HuH-7.5 (cell line): ENCODE results near the gene GALNT18.

Source experiments
- DNase-seq: peaks from one replicate; pipeline ENCODE4 v3.0.0; 2011; ENCODE audit warnings: low spot score

GALNT18 gene

DNA sequence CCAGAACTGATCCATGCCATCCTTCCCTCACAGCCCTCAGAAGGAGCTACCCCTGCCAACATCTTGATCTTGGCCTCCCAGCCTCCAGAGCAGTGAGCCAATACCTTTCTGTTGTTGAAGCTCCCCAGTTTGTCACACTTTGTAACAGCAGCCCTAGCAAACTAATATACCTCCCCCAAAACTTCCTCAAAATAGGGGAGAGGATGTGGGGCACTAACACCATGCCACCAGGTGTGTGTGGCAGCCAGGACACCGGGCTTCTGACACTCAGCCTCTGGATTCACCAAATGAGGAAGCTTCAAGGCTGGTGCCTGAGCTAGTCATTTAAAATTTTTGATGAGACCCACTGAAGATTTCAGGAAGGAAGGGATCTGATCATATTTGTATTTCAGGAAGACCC, 353.7 kb downstream of the GALNT18 start:
- DNase-seq = no peak

DNA sequence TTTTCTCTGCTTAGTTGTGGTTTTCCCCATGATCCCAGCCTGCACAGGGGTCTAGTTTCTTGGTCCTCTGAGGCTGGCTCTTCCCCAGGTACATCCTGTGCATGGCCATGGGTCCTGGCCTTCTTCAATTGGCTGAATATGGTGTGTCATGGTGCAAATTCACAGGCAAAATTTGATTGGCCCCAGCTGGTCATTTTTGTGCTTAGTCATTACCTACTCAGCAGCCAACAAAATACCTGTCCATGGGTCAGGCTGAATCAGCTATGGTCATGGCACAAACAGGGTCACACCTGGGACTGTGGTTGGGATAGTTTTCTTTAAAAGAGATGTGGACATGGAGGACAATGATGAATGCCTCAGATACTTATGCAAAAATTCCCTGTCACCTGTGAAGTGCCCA, 354.5 kb downstream of the GALNT18 start:
- no peak for DNase-seq

DNA sequence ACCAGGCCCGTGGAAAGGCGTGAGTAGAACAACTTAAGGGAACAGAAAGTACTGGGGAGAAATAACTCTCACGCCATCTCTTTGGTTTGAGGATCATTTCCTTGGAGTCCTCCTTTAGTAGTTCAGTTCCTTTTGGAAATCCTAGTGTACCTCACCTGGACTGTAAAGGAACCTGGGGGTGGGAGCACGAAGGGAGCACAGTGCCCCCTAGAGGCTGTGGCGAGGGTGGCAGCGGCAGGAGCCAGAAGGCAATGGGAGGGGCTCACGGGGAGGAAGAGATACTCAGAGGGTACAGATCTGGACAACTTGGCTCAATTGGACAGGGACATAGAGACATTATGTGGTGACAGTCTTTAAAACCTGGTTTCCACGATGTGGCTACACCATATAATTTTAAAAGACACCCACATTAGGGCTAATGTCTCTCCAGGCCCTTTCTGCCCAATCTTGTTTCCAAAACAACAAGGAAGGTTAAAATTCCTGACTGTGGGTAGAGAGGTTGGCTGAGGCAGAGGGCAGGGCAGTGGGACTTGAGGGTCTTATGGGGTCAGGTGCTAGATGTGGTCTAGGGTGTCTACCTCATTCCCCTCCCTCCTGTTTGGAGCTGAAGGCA, 355.7 kb downstream of the GALNT18 start:
- DNase-seq = peak; percentile 57

DNA sequence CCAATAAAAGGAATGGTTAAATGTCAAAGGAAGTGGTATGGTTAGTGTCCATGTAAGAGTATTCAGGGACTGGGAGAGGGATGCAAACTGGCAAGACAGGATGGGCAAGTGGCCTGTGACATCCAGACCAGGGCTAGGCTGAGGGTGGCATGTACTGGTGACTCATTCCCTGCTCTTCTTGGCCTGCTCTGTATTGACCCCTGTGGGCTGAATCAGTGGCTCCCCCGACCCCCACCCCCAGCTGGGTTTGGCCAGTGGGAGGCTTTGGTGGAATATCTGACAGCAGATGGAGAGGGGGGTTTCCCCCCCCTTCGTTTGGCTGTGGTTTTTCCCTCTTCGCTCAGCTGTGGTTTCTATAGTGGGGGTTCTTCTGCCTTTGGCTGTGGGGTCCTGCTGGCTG, 356.5 kb downstream of the GALNT18 start:
- DNase-seq = no peak

DNA sequence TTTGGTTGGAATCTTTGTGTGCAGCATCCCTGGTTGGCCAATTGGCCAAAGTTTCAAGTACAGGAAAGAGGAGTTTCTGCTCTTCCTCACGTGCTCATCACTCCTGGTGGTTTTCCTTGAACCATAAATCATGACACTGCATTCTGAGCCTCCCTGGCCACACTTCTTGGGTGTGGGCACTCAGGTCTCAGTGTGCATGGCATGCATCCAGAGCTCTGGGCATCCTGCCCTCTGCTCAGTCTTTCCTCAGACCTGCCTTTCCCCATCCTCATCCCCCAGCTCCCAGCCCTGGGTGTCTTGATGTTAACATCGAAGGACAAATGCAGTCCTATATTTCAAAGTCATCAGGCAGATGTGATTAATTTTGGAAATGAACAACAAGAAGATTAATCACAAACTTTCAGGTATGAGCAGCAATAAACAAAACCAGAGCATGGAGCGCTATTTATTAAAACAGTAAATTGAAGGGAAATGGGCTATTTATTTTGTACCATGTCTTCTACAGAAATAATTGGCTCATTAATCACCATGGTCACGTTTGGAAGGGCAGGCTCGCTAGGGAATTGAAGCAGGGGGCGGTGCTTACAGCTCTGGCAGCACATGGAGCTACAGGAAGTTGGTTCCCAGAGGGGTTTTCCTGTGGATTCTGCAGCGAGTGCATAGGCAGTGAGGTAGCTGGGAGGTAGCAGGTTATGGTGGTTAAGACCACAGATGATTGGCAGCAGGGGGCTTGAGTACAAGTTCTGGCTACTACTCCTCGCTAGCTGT, 358.4 kb downstream of the GALNT18 start:
- DNase-seq = no peak

DNA sequence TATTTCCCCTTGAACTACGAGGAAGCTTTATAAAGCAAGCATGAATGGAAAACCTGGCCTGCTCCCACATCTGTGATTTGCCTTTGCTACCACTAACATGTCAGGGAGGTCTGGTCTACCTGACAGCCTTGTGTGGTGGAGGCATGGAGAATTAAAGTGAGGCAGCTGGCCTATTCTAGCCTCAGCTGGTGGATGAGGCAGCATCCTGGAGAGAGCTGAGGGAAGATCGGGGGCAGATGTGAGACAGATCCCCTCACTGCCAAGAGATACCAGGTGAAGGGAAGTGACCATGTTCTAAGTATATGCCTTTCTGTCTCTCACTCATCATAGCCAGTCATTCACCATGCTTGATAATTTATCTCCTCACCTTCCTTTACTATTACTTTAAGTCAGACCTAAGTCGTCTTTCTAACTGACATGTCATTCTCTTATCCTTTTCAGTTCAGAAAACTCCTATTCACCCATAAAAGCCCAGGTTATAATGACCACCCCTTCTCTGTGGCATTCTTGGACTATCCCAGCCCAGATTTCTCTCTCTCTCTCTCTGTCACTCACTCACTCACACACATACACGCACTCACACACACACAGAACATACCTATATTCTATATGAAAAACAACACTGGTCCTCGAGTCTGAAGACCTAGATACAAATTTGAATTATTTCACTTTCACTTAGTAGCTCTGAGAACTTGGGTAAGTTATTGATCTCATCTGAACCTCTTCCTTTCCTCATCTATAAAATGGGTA, 359.5 kb downstream of the GALNT18 start:
- no peak for DNase-seq

DNA sequence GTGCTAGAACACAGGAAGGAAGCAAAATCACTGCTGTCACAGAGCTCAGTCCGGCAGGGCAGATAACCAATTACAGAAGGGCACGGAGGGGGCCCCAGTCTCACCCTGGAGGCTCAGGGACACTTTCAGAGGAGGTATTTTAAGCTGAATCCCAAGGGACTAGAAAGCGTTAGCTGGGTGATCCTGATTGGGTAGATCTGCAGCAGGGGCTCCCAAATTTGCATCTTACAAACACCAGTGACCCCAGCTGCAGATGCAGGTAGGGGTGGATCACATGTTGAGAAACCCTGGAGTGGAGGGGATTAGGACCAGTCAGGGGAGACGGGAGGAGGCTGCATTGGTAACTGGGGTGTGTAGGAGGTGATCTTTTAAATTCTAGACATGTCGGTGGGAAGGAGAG, 360.2 kb downstream of the GALNT18 start:
- DNase-seq = no peak

DNA sequence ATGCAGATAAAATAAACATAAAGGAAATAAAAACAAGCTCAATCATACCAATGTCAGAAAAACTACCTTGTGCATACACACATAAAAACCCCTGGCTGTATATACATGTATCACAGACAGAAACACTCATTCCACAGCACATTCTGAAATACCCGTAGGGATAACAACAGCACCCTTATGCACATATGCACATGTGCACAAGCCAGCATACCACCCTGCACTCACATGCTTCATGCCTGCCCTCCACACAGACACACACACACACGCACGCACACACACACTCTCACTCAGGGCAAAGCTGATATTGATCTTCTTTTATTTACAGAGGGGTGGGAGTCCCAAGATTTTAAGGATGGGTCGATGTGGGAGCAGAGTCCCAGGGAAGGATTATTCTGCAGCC, 360.9 kb downstream of the GALNT18 start:
- no peak for DNase-seq

DNA sequence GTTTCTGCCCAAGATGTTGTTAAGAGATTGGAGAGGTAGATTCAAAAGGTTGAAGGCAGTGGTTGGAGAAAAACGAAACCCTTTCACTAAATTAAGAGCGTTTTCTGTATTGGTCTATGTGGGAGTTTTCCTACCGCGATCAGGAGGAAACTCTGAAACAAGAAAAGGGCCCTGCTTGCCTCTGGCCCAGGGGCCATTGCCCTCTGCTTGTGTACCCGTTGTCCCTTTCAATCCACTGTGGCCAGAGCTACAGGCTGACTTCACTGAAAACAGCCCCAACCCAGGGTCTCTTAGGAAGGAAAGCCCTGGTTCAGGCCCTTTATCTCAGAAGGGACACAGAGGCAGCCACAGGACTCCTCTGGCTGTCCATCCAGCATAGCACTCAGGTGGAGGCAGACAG, 367.8 kb downstream of the GALNT18 start:
- DNase-seq = no peak

DNA sequence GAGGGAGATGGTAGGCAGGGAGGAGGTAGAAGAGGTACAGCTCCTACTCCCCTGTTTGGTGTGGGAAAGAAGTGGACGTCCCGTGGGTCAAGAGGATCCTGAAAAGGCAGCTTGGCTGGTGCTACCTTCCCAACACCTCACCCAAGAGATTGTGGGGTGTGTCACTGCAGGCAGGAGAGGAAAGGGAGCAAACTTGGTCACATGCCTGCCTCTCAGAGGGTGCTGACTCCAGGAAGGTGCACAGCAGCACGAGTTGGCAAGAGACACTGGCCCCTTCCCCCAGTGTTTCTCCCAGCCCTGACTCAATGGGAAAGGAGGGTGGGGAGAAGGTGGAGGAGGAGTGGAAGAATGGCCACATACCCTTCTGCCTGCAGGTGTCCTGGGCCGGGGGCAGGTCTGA, 368.3 kb downstream of the GALNT18 start:
- DNase-seq = no peak

DNA sequence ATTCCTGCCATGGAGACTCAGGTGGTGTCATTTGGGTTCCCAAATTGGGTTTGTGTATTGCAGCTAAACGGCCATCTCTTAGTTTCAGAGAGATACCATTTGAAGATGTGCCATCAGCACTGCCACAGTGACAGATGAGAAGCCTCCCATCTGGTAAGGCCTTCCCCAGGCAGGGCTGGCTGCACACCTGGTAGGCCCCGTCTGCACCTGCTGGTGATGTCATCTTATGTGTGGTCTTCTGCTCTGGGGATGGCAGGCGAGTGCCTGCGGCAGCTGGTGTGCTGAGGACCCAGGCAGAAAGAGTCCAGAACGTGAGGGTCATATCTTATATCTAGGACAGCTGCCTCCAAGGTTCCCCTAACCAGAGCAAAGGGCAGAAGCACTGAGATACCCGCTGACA, 369.4 kb downstream of the GALNT18 start:
- DNase-seq = no peak

DNA sequence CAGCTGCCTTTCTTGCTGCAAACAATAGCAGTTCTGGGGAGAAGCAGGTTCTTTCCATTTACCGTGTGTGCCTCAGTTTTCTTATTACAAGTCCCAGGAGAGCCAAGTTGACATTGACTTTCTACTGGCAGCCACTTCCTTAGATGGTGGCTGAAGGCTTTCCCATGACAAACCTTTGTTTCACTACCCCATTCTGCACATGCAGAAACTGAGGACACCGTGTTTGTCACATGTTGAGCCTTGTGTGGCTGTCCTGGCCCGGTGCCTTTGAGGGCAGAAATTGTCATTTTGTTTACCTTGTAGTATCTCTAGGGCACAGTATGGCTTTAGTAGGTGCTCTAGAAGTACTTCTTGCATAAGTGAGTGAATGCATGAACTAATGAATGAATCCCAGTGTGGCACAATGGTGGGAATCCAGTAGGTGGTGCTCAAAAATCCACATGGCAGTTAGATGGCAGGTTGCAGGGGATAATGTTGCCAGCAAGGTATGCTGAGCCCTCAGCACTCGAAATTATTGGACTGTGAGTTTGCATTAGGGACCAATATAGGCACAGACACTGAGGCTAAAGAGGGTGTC, 370.3 kb downstream of the GALNT18 start:
- no peak for DNase-seq

DNA sequence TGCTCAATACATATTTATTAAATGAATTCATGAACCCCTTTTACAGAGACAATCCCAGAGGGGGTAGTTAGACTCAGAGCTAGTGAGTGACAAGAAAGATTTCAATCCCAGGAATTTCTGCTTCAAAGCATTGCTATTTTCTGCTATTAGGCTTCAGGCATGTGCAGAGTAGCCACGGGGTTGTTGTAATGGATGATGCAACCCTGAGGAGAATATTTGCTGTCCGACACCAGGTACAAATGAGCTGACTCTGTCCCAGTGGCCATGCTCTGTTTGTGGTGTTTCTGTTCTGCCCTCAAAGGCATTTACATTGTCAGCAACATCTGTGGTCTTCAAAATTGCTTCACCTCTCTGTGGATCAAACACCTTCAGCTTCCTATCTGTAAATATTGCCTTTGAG, 371.3 kb downstream of the GALNT18 start:
- DNase-seq = no peak

DNA sequence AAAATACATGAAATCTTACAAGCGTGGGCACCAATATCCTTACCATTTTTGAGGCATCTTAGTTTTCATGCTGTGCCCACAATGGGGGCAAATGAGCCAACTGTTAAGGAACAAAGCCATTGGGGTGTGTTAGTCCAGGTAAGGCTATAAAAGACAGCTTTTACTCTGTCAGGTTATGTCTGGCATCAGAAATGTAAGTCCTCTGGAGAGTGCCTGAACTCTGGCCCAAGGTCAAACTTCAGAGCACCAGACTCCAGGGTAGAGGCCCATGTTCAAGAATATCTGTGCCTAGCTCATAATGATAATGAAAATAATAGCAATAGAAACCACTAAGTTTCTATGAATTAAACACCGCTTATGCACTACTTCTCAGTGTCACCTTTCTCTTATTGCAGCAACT, 374.2 kb downstream of the GALNT18 start:
- no peak for DNase-seq

DNA sequence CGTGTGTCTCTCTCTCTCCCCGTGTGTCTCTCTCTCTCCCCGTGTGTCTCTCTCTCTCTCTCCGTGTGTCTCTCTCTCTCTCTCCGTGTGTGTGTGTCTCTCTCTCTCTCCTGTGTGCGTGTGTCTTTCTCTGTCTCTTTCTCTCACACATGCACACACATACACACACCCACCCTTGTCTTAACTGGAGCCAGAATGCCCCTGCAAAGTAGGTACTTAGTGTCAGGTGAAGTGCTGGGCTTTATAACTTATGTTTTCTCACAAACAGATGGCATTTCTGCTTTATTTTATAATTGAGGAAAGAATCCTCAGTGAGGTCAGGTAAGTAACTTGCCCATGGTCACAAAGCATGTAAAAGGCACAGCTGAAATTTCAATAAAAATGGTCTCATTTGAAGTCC, 374.7 kb downstream of the GALNT18 start:
- no peak for DNase-seq

DNA sequence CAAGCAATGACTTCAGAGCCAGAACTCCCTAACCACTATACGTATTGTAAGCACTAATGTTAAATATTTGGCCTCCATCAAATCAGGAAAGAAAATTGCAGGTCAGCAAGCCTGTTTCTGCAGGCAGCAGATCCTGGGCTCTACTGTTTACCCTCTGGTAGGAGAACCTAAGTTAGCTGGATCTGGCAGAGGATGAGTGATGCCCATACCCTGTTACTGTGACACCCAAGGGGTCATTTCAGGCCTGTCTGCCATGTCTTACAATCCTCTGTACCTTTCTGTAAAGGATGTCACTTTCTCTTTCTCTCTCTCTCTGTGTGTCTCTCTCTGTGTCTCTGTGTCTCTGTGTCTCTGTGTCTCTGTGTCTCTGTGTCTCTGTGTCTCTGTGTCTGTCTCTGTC, 375.6 kb downstream of the GALNT18 start:
- DNase-seq = no peak

DNA sequence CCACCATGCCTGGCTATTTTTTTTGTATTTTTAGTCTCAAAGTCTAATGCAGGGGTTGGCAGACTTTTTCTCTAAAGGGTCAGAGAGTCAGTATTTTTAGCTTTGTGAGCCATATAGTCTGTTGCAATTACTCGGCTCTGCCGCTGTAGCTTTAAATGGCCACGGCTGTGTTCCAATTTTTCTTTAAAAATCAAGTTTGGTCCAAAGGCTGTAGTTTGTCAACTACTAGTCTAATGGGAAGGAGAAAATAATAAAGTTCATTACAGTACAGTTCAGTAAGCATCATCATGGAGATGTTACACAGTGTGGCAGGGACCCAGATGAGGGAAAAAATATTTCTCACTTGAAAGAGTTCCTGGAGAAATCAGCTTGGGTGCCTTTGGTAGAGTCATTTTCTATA, 376.4 kb downstream of the GALNT18 start:
- no peak for DNase-seq

DNA sequence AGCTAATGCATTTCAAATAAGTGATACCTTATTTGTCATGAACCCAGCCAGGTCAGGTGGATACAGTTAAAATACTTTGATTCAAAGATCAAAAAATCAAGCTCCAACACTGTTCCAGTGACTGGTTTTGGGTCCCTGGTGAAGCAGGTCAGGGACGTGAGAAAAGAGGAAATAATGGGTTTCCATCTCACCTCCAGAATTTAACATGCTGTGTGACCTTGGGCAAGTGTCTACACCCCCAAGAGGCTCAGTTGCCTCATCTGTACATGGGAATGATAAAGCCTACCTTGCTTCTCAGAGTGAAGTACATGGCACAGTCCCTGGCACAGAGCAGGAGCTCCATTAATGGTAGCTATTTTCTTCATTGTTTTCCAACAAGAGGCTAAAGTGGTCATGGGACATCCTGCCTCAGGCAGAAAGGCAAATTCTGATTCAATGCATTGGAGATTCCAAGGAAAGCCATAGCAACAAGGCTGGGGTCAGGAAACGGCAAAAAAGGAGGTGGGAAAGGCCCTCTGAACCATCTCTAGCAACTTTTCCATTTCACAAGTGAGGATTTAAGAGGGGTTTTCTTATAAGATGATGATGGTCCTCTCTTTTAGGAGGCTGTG, 377.2 kb downstream of the GALNT18 start:
- DNase-seq = no peak

DNA sequence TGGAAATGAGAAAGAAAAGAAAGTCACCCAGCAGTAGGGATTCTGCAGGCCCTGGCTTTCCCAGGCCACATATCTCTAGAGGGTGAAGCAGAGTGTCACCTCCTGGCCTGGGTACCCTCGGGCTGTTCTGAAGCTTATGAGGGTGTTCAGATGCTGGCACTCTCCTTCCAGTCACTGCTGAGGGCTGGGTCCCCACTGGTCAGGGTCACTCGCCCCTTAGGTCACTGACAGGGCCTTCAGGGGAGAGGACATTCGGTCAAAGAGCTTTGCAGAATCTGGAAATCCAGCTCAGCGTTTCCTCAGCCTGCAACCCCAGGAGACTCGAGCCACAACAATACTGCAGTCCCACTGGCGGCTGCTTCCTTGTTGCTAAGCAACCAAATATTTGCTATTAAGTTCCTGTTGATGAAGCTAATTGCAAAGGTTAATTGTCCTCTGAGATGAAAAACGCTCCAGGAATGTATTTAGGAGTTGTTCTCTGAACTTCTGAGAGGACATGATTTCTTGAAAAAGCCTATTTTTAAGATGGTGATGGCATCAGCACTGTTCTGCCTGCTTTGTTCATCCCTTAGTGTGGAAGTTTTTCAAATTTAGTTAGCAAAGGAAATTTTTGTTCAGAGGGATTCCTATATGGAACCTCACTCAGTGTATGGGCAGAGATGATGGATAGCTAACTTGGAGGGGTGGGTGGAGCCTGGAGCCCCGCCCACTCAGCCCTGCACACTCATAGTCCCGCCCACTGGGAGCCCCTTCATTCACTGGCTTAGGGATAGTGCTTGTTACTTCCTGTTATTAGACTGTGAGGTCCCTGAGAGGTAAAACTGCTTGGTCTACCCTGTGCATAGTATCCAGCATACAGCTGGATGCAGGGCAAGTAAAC, 378.0 kb downstream of the GALNT18 start:
- DNase-seq = no peak

DNA sequence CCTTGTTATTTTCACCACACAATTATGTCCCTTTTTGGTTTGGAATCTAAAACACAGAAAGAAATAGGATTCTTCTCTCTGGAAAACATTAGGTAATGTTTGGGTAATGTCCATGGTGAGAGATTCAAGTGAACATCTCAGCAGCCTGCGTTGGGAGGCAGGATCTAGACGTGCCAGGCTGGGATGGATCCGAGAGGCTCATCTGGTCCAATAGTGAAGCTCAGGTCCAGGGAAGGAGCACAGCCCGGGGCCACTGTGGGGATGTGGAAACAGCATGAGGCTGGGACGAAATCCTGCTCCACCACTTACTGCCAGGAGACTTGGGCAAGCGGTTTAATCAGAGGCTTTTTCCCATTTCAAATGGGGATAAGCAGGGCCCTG, 378.6 kb downstream of the GALNT18 start:
- DNase-seq = no peak

DNA sequence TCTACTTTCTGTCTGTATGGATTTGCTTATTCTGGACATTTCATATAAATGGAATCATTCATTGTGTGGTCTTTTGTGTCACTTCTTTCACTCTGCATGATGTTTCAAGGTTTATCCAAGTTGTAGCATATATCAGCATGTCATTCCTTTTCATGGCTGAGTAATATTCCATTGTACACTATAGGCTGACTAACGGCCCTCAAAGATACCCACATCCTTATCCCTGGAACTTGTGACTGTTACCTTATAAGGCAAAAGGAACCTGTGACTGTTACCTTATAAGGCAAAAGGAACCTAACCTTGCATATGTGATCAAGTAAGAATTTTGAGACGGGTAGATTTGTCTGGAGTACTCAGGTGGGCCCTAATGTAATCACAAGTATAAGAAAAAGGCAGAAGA, 380.5 kb downstream of the GALNT18 start:
- DNase-seq = no peak

DNA sequence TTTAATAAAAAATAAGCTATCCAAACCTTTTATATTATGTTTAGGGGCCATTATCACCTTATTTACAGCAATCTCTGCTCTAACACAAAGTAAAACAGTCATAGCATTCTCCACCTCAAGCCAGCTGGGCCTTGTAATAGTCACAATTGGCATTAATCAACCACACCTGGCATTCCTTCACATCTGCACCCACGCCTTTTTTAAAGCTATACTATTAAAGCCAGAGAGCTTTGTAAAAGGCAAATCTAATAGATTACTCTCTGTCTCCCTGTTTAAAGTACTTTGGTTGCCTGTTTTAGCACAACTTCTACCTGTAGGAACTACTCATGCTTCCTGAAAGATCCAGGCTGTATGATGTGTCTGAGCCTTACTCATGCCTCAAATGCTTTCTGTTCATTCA, 381.8 kb downstream of the GALNT18 start:
- no peak for DNase-seq
